NCI-H2196 (cell line): ENCODE data around the gene NKAIN2.
"Not testable (repeated sequence)": the region's sequence is repeated elsewhere in the genome, so short reads cannot be mapped to it uniquely, and the experiment has no call there.

Source experiments
- DNase-seq: peaks from one replicate; lab custom pipeline; 2025; ENCODE audit not compliant: unreplicated experiment; lab: John Stamatoyannopoulos, UW

Gene NKAIN2

DNA sequence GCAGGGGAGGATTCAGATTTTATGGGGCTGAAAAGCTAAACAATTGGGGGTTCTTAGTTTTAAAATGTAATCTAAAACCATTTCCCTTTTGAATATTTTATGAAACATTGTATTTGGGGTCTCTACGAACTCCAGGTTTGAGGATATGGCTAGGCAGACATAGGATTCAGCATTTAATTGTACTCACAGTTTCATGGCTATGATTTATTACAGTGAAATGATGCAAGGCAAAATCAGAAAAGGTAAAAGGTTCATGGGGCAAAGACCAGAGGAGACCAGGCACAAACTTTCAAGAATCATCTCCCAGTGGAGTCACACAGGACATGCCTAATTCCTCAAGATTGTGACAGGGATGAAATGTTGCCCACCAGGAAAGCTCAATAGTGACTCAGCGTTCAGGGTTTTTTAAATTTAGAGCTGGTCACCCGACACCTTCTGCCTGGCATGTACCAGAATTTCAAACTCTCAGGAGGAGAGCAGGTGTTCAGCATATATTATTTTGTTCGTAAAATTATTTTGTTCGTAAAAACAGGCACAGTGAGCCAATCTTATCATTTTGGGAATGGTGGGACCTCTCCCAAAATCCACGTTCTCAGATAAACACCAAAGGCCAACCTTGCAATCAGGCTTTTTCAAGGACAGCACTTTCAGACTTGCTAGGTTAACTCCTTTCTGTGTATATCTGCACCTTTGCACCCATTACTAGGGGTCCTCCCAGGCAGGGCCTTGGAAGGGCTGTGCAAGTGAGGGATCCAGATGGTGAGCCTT, 270.3 kb downstream of the NKAIN2 start:
- no peak for DNase-seq

DNA sequence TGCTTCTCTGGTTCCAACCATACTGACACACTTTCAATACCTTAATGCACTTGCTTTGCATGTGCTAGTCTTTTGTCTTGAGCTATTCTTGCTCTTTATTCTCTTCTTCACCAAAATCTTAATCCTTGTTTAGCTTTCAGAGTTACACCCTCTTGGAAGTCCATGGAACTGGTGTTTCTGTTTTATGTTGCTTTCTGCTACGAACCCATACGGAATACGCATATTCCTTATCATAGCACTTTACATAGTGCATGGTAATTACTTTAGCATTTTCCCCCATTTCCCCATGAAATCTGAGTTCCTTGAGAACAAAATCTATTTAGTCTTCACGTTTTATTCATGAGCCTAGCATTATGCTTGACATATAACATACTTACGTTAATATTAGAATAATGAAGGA, 270.9 kb downstream of the NKAIN2 start:
- no peak for DNase-seq

DNA sequence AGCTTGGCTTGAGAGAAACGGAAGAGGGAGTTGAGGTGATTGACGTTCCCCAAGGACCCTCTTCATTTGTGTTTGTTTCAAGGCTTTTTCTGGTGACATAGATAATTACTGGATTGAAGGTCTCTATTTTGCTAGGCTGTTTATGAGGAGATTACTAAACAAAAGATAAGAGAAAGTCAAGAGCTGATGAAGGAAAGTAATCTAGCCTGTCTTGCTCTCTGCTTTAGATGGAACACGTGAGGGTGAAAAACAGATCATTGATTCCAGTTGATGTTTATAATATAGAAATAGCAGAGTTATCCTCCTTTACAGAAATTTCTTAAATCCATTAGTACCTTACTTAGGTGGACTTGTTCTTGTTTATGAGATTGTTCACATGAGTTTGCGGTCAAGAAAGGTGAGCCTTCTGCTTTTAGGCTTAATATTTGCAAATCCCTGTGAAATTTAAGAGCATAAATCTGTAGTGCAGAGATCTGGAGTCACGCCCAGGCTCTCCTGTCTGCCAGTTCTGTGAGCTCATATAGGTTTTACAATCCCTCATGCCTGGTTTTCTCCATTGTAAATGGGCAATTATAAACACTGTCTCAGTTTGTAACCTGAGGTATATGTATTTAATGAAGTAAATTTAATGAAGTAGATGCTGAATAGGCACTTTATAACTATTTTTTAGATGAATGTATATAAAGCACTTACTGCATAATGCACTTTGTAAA, 272.8 kb downstream of the NKAIN2 start:
- peak; percentile 52 for DNase-seq

- DNase-seq: no peak
Measured at GRCh38 chr6:124078169-124078568, 274.5 kb downstream of the NKAIN2 start.

GRCh38 chr6:124080483-124080882, 276.8 kb downstream of the NKAIN2 start:
- DNase-seq: no peak

DNA sequence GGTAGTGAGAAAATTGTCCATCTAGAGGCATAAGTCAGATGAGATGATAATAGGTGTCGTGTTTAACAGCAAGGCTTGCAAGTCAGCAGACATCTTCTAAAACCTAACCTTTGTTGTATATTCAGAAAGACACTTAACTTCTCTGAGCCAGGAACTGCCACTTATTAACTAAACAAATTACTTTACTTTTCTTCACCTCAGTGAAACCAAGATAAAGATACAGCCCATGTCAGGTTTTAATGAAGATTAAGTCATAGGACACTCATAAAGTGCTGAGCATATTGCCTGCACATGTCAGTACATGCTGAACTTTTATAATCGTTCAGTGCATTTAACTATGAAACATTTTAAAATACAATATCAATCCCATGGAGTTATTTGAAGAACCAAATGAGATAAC, 286.8 kb downstream of the NKAIN2 start:
- no peak for DNase-seq

DNA sequence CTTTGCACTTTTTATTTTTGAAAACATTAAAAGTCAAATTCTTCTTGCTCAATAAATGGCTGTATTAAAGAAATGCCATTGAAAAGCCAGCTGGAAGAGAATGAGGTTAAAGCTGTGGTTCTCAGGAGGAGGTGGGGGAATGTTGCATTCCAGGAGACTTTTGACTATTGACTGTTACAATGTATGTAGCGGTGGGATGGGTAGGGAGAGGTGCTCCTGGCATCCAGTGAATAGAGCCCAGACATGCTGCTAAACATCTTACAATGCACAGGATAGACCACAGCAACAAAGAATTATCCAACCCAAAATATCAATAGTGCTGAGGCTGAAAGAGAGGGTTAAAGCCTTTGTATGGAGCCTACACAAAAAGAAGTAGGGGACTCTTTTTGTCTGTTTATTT, 295.9 kb downstream of the NKAIN2 start:
- DNase-seq: no peak

GRCh38 chr6:124110514-124110913, 306.8 kb downstream of the NKAIN2 start:
- no peak for DNase-seq

- DNase-seq: peak; percentile 28
Measured at GRCh38 chr6:124119596-124119995, 315.9 kb downstream of the NKAIN2 start.

DNA sequence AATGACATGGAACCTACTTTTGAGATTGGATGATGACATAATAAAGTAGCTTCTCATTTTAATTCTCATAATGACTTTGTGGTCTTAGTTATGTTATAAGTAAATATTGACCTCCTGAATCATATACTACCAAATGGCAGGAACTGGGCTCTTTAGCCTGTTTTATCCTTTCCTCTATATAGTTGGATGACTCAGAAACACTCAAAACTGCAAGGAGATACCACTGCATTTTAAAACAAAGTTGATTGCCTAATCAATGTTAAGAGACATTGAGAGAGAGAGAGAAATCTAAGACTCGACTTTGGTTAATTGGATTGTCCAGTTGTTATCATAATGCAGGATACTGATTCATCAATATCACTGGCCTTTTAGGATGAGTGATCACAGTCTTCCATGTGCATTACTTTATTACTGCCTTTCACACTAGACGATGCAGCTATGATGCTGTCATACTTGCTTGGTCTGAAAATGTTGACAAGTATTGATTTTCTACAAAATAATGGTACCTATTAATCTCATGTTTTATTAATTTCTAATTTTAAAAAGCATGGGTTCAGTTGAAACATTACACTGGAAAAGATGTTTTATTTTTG, 320.0 kb downstream of the NKAIN2 start:
- no peak for DNase-seq

DNA sequence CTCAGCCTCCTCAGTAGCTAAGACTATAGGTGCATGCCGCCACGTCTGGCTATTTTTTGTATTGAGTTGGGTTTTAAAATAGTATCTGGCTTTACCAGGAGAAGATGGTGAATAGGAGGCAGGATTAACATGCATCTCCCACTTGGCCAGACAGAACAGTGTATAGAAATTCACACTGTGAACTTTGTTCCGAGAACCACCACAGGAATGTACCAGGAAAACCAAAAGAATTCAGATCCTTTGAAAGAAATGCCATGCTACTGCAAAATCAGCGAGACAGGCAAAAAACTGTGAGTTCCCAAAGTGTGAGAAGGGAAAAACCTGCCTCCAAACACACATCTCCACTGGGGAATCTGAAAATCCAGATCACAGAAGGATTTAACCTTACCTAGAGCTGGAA, 327.6 kb downstream of the NKAIN2 start:
- DNase-seq: no peak

DNA sequence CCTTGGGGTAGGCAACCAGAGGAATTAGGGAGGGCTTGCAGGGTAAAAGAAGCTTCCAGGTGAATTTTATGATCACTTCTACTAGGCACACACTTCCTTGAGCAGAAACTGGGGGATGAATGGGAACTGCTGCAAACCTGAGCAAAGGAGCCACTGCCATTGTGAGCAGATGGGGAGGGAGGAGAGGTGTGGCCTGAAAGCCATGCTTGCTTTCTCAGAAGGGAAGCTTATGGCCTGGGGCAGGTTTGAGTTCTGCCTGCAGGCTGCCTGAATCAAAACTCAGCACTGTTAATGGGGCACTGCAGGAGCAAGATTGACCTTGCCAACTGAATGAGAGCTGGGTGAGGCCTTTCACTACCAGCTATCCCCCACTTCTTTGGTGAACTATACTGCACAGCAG, 328.1 kb downstream of the NKAIN2 start:
- no peak for DNase-seq

DNA sequence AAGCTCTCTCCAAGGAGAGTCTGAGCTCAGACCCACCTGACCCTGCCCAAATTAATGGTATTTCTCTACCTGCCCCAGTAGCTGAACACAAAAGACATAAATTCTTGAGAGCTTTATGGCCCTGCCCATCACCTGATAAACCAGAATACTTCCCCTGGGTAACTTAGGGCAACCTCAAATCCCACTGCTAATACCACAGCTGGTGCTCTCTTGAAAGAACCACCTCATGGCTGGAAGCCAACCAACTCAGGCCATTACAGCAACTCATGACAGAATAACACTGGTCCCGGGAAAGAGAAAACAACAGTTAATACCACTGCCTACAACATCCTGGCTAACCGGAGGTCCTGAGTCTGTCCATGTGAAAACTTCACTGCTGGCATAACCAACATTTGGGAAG, 328.6 kb downstream of the NKAIN2 start:
- DNase-seq: no peak

- DNase-seq: no peak
Measured at GRCh38 chr6:124142852-124143251, 339.2 kb downstream of the NKAIN2 start.

DNA sequence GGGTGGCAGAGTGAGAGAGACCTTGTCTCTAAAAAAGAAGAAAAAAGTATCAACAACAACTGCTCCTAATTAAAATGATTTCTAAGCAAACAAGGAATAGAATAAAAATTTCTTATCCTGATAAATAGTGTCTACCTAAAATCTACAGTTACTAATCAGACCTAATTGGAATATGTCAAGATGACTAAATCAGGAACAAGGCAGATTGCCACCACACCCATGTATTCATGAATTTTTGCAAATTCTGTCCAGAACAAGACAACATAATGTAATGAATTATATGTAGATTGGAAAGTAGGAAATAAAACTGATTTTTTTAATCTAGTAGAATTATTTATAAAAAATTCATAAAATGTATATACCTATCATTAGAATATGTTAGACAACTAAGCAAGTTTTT, 339.8 kb downstream of the NKAIN2 start:
- no peak for DNase-seq

DNA sequence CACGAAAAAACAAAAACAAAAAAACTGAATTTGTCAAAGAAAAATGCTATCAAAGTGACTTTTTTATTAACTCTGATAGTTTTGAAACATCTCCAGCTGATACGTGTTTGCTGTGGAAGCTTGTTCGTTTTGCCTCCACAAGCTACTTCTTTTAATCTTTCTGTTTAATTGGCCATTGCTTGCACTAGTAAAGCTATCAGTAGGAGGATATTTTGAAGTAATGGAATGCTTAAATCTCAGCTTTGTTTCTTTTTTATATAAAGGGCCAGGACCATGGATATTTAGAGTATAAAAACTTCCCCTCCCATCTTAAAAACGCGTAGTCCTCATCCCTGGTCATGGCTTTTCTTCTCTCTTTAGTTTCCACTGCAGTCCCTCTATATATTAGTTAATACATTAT, 344.0 kb downstream of the NKAIN2 start:
- DNase-seq: no peak

DNA sequence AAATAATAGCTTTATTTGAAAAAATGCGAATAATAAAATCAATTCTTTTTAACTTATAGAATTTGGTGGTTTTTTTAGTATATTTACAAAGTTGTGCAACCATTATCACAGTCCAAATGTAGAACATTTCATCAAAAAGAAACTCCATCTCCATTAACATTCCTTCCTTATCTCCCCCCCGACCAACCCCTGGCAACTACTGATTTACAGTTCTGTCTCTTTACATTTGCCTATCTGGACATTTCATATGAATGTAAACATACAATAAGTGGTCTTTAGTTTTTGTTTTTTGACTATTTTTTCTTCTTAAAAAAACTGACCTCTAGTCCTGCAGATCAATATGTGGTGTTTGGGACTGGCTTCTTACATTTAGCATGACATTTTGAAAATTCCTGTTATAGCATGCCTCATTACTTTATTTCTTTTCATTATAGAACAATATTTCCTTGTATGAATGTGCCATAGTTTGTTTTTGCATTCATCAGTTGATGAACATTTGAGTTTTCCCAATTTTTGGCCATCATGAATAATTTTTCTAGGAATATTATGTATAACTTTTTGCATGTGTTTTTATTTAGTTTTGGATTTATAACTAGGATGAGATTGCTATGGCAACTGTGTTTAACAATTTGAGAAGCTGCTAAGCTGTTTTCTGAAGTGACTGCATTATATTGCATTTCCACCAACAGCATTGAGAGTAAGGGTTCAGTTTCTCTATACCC, 344.7 kb downstream of the NKAIN2 start:
- no peak for DNase-seq

DNA sequence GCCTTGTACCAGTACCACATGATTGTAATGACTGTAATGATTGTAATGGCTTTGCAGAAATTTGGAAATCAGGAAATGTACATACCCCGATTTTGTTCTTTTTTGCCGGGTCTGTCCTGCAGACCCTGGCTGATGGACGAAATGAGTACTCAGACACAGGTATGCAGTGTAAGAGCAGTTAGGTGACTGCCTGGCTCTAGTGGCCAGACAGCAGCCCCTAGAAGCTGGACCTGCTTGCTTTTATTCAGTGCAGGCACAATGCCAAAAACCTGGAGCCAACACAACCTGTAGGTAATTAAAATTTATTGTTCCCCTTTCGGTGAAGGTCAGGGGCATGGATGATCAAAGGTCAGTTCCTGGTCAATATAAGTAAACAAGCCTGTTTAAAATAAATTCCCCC, 346.0 kb downstream of the NKAIN2 start:
- DNase-seq: no peak

DNA sequence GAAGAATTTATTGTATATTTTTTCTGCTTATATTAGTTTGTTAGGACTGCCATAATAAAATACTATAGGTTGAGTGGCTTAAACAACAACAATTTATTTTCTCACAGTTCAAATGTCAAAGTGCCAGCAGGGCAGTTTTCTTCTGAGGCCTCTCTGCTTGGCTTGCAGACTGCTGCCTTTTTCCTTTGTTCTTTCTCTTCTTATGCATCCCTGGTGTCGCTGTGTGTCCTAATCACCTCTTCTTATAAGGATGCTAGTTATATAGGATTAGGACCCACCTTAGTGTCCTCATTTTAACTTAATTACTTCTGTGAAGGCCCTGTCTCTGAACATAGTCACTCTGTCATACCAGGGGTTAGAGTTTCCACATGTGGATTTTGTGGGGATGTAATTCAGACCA, 354.4 kb downstream of the NKAIN2 start:
- no peak for DNase-seq

GRCh38 chr6:124163676-124164075, 360.0 kb downstream of the NKAIN2 start:
- no peak for DNase-seq

DNA sequence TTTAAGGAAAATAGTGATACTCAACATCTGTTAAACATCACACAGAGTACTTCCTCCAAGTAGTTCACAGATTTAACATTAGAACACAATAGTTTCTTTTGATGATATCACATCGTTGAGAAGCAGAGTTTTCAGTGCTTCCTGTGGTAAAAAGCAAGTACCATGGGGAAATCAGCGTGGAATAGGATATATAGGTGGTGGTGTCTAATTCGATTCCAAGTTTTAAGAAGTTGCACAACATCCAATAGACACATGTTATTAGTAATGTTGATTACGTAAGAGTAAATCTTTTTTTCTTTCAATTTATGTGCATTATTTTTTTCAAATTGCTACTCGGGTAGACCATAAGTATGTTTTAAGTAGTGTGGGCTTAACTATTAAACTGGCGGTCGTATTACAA, 360.7 kb downstream of the NKAIN2 start:
- no peak for DNase-seq

GRCh38 chr6:124167249-124167648, 363.6 kb downstream of the NKAIN2 start:
- DNase-seq: not testable (repeated sequence)
